Femur (tissue), 1 donor: ENCODE measurements around the gene PSEN2.

ENCODE experiments used
- DNase-seq: peaks from one replicate; pipeline ENCODE4 v3.0.0-alpha.2; 2017

The PSEN2 gene

DNA sequence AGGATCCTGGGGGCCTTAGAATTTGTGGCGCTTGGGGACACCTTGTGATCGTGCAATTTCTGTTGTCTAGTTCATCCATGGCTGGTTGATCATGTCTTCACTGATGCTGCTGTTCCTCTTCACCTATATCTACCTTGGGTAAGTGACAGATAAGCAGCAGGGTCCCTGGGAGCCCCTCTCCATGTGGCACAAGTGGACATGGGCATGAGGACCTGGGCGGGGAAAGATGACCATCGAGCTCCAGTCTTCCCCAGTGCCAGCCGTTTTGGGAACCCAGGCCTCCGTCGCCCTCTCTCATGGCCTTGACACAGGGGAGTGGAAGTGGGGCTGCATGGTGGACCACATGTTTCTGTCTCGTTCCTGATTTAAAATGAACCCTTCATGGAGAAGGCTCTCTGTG lies 17.6 kb downstream of the PSEN2 start:
- DNase-seq = no peak

DNA sequence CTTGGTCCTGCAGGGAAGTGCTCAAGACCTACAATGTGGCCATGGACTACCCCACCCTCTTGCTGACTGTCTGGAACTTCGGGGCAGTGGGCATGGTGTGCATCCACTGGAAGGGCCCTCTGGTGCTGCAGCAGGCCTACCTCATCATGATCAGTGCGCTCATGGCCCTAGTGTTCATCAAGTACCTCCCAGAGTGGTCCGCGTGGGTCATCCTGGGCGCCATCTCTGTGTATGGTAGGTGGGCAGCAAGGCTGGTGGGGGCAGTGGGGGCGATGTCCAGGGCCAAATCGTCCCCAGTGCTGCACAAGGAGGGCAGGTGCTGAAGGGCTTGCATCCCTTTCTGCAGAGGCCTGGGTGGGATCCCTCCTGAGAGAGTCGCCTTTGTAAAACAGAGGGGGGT lies 18.4 kb downstream of the PSEN2 start:
- DNase-seq = no peak

DNA sequence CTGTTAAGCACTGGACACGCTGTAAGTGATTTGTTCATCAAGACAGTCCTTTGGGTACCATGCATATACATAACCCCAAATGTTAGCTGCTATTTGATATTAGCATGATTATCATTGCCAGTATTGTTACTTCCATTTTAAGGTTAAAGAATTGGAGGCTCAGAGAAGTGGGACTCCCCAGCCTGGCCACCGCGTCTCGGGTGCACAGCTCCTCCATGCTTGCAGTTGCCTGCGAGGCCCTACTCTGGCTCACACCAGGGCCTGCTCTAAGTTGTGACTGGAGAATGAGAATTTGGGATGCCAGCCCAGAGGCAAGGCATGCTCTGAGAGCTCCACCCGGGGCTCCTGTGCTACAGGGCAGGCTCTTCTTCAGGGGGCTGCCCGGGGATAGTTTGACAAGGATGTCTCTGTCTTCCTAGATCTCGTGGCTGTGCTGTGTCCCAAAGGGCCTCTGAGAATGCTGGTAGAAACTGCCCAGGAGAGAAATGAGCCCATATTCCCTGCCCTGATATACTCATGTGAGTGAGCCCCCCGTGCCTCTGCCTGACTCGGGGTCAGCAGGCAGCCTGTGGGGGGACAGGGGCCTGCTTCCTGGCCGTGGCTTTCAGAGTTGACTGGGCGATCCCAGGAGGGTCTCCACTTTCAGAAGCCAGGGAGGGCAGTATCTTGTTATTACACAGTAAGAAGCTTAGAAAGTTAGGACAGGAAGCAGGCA lies 19.4 kb downstream of the PSEN2 start:
- no peak for DNase-seq

DNA sequence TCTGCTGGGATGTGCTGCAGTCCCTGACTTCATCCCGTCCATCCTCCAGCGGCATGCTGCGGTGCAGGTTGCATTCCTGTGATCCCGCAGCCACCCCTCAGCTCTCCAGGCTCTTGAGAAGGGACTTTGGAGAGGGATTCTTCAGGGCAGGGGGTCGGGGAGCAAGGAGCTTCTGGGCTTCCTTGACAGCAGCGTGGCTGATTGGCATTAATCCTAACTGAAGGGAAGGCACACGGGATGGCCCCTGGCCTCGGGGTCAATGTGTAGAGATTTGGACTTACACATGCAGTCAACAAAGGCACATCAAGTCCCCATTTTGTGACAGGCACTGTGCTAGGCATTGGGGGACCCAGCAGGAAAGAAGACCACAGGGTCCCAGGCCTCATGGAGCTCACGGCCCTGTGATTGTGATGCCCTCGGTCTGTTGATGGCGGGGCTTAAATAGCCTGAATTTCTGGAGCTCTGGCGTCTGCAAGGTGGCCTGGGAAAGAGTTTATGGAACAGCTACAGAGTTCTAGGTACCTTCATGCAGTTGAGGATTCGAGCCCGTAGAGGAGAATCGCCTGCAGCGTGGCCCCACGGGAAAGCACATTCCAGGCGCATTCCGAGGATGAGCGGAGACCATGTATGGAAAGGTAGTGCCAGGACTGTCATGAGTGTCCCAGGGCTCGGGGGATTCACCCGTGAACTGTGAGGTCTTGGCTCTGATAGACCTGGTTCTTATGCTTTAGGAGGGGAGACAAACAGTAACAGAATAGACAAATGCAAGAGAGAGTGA lies 20.1 kb downstream of the PSEN2 start:
- no peak for DNase-seq

DNA sequence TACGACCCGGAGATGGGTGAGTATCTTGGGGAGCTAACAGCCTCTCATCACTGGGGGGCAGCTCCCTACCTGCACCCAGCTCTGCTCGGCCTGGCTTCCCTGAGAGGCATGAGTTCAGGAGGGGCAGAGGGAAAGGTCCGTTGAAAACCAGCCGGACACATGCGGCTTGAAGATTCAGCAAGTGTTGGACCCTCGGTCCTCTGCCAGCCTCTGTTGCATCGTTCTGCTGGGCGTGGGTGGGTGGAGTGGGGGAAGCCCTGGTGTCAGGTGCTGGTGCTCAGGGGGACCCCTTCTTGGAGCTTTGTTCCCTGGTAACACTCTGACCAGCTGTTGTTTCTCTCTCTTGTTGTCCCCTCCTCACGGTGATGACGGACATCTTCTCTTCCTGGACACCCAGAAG lies 20.9 kb downstream of the PSEN2 start:
- DNase-seq = no peak

DNA sequence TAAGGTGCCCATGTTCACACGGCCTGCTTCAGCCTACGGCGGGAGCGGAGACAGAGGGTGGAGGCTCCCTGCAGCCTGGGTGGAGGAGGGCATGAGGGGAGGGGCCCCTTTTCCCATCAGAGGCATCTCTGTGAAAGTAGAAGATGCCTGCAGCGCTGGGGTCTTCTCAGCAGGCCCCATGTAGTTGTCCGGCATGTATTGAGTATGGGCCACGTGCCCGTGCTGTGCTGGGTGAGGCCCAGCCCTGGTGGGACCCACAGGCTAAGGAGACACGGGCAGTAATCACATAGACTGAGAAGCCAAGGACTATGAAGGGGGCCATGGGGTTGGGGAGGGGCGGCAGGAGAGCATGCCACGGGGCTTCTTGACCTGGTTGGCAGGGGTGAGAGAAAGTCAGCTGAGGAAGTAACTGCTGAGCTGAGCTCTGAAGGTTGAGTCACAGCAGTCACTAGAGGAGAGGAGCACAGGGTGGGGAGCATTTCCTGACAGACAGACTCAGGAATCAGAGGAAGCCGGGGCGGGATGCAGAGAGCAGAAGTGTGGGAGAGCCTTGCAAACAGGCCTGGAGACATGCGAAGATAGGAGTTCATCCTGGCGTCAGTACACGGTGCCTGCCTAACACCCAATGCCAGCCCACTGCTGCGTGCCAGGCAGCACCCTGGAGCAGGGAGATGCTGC lies 21.6 kb downstream of the PSEN2 start:
- no peak for DNase-seq

DNA sequence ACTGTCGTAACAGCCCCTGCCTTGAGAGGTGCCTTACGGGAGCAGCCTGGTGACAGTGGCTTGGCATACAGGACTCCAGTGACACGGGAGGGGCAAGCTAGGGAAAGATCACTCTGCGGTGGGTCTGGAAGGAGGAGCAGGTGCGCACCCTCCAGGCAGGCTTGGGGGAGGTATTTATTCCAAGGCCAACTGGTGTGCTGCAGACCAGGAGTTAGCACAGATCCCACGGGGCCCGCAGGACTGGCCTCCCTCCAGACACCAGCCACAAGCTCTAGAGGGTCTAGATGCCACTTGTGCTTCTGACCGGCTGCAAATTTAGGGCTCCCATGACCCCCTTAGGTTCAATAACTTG lies 22.1 kb downstream of the PSEN2 start:
- no peak for DNase-seq

DNA sequence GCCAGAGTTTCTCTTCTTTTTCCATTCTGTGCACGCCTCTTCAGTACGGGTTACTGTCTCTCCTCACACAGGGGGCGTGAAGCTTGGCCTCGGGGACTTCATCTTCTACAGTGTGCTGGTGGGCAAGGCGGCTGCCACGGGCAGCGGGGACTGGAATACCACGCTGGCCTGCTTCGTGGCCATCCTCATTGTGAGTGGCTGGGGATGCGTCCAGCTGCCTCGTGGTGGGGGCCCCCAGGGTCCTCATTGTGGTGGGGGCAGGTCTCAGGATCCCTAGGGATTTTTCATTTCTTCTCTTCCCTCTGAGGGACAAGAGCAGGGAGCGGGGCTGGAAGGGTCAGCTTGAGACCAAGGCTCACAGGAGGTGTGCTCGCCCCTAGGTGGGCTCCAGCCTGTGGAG lies 23.5 kb downstream of the PSEN2 start:
- DNase-seq = no peak

DNA sequence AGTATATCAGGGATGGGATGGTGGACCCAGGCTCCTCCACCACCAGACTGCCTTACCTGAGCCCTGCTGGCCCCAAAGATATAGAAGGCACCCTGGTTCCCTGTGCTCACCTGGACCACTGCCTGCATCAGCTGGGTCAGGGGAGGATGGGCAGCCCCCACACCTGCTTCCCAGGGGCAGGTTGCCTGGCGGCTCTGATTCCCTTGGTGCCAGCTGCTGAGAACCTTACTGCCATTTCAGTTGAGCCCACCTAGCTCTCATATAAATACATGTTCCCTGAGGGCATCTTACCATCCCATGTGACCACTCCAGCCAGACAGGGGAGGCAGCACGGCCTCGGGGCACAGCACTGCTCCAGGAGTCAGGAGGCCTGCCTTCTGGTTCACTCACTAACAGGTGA lies 24.4 kb downstream of the PSEN2 start:
- no peak for DNase-seq

DNA sequence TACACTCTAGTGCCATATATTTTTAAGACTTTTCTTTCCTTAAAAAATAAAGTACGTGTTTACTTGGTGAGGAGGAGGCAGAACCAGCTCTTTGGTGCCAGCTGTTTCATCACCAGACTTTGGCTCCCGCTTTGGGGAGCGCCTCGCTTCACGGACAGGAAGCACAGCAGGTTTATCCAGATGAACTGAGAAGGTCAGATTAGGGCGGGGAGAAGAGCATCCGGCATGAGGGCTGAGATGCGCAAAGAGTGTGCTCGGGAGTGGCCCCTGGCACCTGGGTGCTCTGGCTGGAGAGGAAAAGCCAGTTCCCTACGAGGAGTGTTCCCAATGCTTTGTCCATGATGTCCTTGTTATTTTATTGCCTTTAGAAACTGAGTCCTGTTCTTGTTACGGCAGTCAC lies 25.2 kb downstream of the PSEN2 start:
- no peak for DNase-seq

DNA sequence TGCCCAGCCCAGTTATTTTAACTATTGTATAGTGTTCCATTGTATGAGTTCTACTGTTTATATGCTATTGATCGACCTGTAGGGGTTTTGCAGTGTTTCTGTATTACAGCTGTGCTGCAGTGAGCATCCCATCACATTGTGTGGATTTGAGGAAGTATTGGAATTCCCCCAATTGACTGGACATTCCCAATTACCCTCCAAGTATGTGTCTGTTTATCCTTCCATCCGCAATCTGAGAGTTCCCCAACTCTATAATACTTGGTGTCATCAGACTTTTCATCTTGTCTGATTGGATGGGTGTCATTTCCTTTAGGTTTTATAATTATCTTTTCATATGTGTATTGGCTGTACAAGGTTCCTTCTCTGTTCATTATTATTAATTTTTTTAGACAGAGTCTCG lies 27.8 kb downstream of the PSEN2 start:
- no peak for DNase-seq

DNA sequence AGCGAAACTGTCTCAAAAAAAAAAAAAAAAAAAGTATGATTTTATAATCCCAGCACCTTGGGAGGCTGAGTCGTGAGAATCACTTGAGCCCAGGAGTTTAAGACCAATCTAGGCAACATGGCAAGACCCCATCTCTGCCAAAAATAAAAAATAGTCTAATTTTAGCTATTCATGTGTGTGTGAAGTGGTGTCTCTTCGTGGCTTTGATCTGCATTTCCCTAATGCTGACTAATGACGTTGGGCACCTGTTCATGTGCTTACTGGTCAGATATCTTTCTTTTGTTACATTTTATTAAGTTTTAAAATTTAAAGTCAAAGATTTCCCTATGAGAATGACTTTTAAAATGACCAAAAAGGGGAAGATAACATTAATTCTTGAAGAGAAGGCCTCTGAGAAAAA lies 31.0 kb downstream of the PSEN2 start:
- DNase-seq = no peak

DNA sequence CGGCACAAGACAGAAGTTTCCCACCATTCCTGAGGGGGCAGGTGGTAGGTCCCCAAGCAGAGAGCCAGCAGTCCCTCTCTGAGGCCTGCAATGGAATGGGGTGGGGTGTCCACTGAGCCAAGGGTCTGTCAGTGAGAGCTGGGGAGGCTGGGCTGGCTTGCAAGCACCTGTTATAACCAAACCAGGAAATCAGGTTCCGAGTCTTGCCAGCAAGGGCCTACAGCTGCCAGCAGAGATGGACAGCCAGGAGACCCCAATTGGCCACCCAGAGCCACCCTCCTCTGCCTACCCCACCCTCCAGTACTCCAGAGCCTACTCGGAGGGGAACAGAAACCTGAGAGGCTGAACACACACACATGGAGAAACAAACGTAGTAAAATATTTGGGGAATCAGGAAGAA lies 32.2 kb downstream of the PSEN2 start:
- peak; percentile 31 for DNase-seq

DNA sequence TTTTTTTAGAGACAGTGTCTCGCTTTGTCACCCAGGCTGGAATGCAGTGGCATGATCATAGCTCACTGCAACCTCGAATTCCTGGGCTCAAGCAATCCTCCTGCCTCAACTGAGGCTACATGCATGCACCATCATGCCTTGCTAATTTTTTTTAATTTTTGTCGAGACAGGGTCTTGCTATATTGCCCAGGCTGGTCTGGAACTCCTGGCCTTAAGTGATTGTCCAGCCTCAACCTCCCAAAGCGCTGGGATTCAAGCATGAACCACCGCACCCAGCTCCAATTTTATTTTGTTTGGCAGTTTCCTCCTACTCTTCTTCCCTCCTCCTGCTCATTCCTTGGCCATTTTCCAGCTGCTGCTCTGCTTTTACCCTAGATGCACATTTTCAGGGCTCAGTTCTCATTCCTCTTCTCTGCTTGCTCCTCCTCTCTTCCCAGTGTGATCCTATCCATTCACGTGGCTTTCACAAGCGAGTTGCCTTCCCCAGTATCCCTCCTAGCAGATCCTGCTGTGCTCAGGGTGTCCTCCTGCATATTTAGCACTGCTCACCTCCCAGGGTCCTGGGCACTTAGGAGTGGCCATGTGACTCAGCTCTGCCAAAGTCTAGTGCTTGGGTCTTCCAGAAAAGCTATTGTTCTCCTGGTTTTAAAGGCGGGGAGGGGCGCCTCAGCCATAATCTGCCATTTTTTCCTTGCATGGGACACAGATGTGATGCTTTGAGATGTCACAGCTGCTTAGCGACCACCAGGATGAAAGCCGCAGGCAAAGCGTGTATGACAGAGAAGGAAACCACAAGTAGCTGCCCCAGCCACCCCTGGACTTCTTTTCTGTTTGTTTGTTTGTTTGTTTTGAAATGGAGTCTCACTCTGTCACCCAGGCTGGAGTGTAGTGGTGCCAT lies 33.7 kb downstream of the PSEN2 start:
- DNase-seq = peak; percentile 51

DNA sequence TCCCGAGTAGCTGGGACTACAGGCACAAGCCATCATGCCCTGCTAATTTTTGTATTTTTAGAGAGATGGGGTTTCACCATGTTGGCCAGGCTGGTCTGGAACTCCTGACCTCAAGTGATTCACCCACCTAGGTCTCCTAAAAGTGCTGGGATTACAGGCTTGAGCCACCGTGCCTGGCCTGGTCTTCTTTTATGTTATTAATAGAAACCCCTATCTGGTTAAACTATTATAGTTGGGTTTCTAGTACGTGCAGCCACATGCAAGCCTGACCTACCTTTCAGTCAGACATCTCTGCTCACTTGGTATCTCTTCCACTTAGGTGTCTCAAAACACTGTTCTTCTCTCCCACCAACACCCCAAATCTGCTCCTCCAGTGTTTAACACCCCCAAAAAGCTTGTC lies 34.4 kb downstream of the PSEN2 start:
- no peak for DNase-seq

DNA sequence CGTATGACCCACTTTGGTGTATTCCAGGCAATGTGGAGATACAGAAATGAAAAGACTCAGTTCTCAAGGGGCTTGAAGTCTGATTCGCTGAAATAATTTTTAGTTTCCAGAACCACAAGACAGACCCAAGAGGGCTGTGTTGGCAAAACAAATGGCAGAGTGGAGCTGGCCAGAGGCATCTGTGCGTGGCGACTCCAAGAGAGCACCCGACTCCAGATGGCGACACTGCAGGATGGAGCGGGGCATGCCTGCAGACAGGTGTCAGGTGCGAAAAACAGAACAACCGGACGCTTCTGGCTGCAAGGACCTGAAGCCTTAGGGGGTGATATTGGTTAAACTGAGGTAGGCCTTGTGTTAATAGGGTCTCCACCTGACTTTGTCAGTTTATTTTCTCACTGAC lies 38.0 kb downstream of the PSEN2 start:
- DNase-seq = no peak

DNA sequence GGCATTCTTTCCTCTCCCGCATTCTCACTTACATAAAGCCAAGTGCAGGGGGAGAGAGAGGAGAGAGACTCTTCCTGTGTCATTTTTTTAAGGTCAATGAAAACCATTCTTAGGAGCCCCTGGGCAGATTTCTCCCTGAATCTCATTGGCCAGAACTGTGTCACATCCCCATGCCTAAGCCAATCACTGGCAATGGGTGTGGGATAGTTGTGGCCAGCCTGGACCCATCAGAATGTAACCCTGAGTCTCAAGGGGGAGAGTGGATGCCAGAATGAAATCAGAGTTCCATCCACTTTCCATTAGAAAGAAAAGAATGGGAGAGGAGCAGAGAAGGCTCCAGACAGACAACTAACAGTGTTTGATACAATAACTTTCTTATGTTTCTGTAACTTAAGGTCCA lies 38.5 kb downstream of the PSEN2 start:
- no peak for DNase-seq

DNA sequence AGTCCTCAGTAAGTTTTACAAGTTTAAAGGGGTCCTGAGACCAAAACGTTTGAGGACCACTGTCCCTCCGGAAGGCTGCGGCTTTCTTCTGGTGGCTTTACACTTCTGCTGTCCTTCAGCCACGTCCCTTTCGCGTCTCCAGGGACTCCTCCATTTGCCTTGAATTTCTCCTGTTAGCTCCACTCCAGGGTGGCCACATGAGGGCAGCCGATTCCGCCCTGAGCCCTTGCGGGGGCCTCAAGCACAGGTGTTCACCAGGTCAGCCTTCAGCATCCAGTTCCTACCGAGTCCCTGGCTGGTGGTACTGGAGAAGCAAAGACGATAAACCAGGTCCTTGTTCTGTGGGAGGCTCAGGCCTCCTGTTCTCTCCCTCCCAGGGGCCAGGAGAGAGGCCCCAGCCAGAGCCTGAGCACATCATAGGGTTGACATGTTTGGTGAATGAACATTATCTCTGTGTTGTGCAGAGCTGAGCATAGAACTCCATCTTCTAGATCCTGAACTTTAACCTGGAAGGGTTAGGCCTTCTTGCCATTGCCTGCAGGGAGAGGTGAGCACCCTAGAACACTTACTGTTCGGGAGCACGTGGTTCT lies 42.3 kb downstream of the PSEN2 start:
- peak; percentile 29 for DNase-seq

DNA sequence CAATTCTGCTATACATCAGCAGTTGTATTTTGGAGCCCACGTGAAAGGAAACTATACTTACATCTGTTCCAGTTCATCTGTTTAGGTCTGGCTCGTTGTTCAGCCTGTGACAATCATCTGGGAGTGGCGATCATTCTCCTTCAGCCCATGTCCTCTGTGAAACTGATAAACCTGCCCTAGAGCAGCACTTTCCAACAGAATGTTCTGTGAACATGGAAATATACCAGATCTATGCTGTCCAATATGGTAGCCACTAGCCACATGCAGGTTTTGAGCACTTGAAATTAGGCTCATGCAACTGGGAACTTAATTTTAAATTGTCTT lies 45.2 kb downstream of the PSEN2 start:
- DNase-seq = no peak

DNA sequence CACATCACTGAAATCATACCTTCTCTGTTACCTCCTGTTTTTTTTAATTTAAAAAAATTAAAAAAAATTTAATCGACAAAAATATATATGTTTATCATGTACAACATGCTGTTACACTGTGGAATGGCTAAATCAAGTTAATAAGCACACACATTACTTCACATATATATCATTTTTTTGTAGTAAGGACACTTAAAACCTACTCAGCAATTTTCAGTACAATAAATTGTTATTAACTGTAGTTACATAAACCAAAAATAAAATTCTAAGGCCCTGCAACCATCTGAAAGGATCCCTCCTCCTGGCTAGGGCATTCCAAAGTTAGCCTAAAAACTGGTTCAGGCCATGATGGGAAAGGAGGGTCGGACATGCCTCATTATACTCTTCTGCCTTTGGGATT lies 46.1 kb downstream of the PSEN2 start:
- DNase-seq = no peak

DNA sequence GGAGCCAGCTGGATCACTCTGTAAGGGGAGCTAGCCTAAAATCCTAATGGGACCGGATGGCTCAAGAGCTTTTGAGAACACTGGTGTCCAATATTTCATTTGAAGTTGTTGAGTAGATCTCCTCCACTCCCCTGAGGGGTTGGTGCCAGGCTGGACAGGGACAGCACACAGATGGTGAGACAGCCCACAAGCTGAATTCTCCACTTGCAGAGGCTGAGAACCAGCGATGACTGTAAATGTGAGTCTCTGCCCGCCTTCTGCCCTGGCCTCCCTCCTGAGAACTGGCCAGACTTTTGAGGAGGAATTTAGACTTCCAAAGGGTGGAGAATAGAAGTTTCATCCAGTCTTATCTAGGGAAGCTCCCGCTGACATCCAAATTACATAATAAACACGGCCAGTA lies 49.2 kb downstream of the PSEN2 start:
- DNase-seq = no peak

DNA sequence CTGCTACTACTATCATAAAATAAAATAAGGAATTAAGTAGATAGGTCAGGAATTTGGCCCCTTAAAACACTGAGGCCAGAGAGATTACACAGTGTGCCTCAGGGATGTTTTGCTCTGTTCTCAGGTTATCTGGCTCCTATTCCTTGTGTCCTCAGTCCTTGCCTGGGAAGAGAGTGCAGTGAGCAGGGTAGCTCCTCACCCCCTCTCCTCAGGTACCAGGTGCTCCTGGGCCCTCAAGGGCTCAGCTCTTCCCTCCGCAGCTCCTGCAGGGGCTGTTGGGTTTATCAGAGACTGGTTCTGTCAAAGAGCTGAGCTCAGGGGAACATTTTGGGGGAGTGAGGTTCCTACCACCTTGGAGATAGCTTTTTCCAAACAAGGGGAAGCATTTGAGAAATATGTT lies 49.6 kb downstream of the PSEN2 start:
- no peak for DNase-seq

DNA sequence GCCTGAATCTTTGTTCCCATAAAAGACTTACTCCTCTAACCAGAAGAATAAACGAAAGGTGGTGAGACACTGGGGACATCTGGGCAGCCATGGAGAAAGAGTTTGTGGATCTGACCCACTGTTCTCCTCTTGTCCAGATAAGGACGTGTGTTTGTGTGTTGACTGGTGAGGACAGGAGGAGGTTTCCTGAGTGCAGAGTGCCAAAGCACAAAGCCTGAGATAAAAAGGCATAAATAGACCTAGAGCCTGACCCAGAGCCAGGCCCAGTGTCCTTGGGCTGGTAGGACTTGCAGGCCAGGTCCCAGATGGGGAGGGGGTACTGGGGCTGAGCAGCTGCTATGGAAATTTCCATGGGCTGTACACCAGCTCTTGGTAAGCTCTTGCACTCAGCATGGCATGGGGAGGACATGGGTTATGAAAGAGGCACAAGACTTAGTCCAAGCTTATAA lies 50.1 kb downstream of the PSEN2 start:
- DNase-seq = no peak
